ENCODE measurements around the gene YBEY.

- TF ChIP-seq CTCF (IDR thresholded peaks at IDR 0.05) = no peak
- TF ChIP-seq POLR2A (IDR thresholded peaks at IDR 0.05) = no peak
These were observed 37.1 kb downstream of the YBEY start for GRCh38 chr21:46323227-46323709.

Measured in thyroid gland (tissue), 4 donors.